Activated CD4-positive, alpha-beta T cell treated with anti-CD3 and anti-CD28 coated beads, Interleukin-2, amount 50 U/mL, for 16 hours (primary cell): ENCODE data around the gene FAR2.

ENCODE experiments used
- DNase-seq: peaks from one replicate; pipeline ENCODE4 v3.0.0-alpha.2; 2020

FAR2 gene

DNA sequence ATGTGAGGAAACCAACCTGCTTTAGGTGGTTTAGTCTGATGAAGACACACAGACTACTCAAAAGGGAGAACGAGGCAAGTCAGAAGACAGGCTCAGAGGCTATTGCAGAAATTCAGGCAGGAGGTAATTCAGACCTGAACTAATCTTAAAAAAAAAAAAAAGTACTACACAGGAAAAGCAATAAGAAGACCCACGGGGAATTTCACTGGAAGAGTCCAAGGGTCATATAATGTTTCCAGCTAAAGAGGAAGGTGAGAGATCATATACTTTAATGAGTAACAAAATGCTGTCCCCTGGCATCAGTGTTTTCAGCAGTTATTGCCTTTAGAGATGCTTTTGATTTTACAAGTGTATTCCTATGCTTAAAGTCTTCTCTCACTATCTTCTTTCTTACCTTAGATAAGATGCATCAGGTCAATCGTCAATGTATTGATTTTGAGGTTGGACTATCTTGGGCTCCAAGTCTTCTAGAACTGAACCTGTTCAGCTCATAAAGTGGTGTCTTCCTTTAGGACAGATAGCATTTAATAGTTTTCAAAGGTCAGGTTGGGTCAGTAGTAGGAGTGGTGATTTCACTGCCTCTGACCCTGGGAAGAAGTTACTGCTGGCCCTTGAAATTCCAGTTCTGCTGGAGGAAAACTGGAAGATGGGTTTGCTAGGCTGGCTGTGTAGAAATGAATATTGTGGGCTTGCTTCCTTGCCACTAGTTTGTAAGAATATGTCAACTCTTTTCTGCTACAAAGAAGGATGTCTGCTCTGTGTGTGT, 60.0 kb downstream of the FAR2 start:
- DNase-seq: no peak

- no peak for DNase-seq
These were observed 62.6 kb downstream of the FAR2 start for GRCh38 chr12:29211696-29212095.

DNA sequence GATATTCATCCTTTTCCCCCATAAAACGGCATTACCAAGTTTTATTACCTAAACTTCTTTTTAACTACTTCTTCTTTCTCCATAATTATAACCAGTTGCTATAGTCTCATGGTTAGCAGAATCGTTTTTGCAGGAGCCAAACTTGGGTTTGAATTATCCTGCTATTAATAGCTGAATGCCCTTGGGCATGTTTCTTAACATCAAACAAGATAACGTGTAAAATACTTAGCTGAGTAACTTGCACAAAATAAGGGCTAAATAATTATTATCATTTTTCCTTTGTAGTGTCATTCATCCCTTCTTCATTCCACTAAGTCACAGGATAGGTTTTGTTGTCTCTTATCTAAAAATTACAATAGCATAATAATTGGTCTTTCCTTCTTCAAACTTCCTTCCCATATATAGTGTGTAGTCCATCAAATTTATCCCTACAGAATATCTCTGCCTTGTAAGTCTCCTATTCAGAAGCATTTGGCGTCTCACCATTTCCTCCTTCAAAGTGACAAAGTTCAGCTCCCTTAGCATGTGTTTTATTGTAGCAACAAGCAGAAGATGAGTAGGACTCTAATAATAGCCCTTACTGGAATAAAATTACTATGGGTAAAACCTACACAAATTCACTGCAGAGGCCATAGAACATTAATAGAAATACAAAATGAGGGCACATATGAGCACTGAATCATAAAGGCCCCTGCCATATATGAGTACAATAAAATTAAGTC, 63.8 kb downstream of the FAR2 start:
- DNase-seq: no peak

- DNase-seq: no peak
These were observed 67.2 kb downstream of the FAR2 start for GRCh38 chr12:29216266-29216665.

DNA sequence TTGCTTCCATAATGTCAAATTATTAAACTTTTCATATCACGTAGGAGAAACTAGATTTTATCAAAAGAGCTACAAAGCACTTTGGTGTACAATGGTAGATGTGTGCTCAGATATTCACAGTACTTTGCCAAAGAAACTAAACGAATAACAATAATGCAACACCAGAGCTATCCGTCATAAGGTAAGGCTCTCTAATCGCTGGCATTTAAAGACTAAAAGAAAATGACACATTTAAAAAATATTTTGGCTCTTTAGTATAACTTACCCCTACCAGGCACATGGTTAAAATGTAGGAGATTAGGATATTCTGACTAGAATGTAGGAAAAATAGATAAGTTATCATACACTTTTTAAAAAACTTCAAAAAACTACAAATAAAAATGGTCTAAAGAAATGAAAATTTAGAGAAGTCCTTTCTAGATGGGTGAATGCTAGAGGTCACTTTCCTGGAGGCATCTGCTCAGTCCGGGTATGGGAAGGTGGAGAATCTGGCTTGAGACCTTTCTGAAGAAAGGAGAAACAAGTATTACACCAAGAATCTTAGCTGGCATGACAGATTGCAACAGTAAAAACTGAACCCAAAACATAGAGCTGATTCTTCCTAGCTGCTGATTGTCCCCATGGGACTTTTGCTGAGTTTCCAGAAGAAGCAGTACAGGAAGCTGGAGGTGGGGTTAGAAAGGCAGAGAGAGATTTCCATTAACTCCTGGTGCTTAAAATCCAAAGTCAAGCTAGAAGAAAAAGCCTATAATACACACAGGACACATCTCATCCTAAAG, 67.9 kb downstream of the FAR2 start:
- DNase-seq: no peak

DNA sequence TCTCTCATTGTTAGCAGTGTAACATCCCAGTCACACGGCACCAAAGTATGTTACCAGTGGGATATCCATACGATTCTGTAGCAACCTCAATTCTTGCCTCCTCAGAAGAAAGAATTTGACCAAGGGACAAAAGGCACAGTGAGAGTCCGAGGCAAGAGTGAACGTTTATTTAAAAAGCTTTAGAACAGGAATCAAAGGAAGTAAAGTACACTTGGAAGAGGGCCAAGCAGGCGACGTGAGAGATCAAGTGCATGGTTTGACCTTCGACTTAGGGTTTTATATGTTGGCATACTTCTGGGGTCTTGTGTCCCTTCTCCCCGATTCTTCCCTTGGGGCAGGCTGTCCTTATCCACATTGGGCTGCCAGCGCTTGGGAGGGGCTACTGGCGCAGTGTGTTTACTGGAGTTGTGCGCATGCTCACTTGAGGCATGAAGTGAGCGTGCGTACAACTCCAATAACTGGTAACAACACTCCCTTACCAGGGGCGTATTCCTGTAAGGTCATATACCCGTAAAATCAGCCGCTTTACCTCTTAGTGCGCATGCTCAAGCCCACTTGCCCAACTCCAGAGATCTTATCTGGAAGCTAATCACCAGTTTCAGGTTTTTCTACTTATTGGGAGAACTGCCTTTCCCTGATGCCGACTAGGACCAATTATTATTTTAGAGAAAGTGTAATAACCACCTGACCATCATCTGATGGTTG, 71.7 kb downstream of the FAR2 start:
- DNase-seq: no peak

- no peak for DNase-seq
These were observed 73.1 kb downstream of the FAR2 start for GRCh38 chr12:29222200-29222599.

- no peak for DNase-seq
These were observed 74.3 kb downstream of the FAR2 start for GRCh38 chr12:29223426-29223825.

DNA sequence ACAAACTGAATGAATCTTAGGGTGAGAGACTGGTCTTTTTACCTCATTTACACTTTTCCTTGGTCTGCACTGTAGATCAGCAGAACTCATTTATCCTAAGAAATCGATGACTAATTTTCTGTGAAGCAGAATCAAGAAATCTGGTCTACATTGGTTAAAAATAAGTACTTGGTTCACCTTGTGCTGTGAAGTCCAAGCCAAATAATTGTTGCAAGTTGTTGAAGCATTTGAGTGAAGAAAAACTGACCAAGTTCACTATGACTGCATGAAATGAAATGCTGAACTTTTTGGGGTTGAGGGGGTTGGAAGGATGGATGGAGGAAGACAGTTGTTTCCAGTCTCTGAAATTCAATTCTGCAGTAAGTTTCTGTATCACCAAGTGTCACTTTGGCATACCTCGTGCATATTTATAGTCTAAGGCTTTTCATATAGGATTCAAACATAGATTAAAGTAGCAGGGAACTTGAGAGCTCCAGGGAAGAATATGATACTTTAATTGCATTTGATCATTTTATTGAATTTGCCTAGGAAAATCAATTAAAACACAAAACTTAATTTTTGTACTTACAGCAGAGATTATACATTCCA, 75.0 kb downstream of the FAR2 start:
- no peak for DNase-seq

GRCh38 chr12:29224572-29224971, 75.5 kb downstream of the FAR2 start:
- DNase-seq: no peak

DNA sequence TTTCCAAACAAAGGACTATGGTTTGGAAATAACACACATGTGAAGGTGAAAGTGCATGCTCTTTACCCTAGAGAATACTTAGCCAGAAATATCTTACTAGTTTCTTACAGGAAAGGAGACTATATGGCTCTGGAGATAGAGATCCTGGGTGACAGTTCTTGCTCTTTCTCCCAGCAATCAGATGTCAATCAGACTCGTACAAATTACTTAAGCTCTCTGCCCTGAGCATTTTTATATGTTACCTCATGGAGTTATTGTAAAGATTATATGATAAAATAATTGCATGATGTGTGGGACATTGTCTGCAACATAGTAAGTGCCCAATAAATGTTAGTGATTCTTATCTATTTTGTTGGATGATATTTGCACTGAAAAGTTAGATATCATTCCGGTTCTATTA, 76.8 kb downstream of the FAR2 start:
- no peak for DNase-seq

- DNase-seq: no peak
These were observed 77.5 kb downstream of the FAR2 start for GRCh38 chr12:29226616-29227015.

DNA sequence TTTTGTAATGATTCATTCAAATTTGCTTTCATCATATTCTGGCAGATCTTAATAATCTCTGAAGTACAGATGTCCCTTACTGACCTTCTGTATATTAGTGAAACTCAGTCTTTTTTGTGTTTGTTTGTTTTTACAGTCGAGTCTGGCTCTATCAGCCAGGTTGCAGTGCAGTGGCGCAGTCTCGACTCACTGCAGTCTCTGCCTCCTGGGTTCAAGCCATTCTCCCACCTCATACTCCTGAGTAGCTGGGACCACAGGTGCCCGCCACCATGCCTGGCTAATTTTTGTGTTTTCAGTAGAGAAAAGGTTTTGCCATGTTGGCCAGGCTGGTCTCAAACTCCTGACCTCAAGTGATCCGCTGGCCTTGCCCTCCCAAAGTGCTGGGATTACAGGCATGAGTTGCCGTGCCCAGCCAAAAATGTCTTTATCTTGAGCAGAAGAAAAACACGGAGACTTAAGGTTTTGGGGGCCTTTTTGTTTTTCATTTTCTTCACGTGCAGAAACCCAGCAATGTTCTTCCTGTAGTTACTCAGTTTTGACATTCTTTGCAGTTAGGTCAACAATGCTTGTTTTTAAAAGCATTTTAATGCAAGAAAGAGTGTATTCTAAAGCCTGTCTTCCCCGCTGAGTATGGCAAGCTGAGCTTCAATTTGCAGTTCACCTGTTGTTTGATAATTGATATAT, 79.5 kb downstream of the FAR2 start:
- no peak for DNase-seq

DNA sequence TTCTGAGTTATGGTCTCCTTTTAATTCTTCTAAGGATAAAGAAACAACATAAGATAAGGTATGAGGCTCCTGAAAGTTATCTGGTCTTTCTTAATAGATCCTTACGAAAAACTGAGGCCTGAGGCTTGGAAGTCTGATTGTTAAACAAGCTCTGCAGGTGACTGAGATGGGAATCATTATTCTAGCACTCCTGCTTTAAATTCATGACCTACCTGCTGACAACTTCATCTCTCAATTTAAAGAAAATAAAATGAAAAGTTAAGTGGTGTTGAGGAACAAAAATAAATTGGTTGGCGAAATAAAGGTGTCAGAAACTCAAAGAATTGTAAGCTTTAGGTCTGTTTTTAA, 80.1 kb downstream of the FAR2 start:
- no peak for DNase-seq

DNA sequence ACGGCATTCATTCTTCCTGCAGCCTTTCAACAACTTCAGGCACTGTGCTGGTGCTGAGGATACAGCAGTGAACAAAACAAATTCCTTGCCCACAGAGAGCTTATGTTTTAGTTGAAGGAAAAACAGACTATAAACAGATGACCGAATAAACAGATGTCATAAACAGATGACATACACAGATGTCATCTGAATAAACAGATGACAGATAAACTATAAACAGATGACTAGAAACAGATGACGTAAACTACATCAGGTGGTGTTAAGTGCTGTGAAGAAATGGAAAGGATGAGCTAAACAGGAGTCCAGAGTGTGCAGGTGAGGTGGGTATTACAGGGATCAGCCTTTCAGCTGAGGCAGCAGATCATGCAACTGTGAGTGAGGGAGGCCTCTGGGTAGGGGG, 80.9 kb downstream of the FAR2 start:
- no peak for DNase-seq

DNA sequence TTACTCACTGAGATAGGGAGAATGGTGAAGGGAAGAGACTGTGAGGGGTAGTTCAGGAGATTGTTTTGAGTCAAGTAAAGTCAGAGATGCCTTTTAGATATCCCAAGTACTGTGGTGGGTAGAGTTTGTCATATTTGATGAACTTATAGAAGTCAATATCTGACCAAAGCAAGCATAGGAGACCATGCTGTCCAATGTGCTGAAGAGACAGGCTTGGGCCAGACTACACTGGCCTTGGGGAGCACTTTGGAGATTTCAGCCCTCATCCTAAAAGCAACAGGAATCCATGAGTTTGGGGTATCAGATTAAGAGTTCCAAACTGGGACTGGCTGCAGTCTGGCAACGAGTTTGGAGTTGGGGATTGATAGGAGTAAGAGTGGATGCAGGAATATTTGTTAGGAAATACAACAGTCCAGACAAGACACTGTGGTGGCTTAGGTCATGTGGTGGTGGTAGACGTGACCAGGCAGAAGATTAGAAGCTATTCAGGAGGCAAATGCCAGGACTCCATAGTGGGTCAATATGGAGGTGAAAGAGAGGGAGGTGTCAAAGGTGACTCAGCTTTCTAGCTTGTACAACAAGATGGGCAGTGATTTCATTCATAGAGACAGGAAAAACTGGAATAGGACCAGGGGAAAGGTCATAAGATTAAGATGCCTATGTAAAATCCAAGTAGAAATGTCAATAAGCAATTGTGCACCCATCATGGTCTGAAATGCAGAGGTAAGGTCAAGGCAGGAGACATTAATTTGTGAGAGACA, 81.9 kb downstream of the FAR2 start:
- DNase-seq: no peak

GRCh38 chr12:29232086-29232485, 83.0 kb downstream of the FAR2 start:
- no peak for DNase-seq

GRCh38 chr12:29234552-29234951, 85.5 kb downstream of the FAR2 start:
- DNase-seq: no peak

DNA sequence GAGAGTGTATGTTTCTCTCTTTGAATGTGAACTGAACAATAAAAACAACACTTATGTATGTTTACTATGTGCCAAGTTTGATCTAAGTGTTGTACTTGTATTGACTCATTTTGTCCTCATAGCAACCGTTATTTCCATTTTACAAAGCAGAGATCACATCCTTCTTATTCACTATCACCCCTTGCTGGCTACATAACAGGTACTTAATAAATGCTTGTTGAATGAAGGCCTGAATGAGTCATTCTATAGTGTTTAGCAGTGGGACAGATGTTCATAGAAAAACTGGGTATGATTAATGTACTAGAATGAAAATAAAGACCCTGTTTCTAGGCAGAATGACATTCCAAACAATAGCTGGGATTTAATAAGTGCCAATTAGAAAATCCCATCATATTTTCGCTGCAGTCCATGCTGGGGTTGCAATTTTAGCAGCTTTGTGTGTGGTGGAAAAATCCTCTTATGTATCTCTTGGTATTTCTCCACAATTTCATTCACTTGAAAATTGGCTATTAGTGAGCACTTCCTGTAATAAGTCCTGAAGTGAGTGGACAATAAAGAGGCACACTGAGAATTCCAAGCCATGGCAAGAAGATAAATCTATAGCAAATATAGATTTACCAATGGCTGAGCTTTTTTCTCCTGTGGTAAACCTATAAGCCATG, 86.0 kb downstream of the FAR2 start:
- peak; percentile 4 for DNase-seq

GRCh38 chr12:29238822-29239291, 89.8 kb downstream of the FAR2 start:
- DNase-seq: no peak

- no peak for DNase-seq
These were observed 90.3 kb downstream of the FAR2 start for GRCh38 chr12:29239336-29239735.
